Measurements from ENCODE around the gene PRSS12.

DNA sequence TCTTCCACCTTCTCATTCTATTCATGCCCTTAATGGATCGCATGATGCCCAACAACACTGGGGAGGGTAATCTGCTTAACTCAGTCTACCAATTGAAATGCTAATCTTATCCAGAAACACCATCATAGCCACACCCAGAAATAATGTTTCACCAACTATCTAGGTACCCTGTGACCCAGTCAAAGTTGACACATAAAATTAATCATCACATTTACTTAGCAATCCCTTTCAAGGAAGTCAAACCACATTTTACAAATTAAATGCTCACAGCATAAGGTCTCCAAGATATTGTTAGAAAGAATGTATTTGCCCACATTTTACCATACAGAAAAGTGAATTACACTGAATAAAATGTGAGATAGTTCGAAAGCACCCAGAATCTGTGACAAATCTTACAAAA is 92.5 kb downstream of the PRSS12 start:
- TF ChIP-seq EZH2phosphoT487 (IDR thresholded peaks at IDR 0.05; ENCODE audit: borderline replicate concordance), result no peak
- TF ChIP-seq, protein P1, sequence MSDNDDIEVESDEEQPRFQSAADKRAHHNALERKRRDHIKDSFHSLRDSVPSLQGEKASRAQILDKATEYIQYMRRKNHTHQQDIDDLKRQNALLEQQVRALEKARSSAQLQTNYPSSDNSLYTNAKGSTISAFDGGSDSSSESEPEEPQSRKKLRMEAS (IDR thresholded peaks at IDR 0.05), result no peak
- TF ChIP-seq, protein P2, sequence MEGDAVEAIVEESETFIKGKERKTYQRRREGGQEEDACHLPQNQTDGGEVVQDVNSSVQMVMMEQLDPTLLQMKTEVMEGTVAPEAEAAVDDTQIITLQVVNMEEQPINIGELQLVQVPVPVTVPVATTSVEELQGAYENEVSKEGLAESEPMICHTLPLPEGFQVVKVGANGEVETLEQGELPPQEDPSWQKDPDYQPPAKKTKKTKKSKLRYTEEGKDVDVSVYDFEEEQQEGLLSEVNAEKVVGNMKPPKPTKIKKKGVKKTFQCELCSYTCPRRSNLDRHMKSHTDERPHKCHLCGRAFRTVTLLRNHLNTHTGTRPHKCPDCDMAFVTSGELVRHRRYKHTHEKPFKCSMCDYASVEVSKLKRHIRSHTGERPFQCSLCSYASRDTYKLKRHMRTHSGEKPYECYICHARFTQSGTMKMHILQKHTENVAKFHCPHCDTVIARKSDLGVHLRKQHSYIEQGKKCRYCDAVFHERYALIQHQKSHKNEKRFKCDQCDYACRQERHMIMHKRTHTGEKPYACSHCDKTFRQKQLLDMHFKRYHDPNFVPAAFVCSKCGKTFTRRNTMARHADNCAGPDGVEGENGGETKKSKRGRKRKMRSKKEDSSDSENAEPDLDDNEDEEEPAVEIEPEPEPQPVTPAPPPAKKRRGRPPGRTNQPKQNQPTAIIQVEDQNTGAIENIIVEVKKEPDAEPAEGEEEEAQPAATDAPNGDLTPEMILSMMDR (IDR thresholded peaks at IDR 0.05 in 2 of 3, conservative IDR thresholded peaks at IDR 0.05 in 1 of 3; ENCODE audit: borderline replicate concordance in 1 of 3, insufficient read depth in 1 of 3, low read depth in 2 of 3, low read length in 2 of 3), result no peak
- TF ChIP-seq EGR1 (IDR thresholded peaks at IDR 0.05; ENCODE audit: low read depth), result no peak
- TF ChIP-seq EZH2 (IDR thresholded peaks at IDR 0.05), result no peak
- TF ChIP-seq SP1 (IDR thresholded peaks at IDR 0.05; ENCODE audit: low read depth), result no peak
- TF ChIP-seq POLR2A (IDR thresholded peaks at IDR 0.05; ENCODE audit: borderline replicate concordance, extremely low read depth, insufficient read depth, insufficient read length), result no peak
- TF ChIP-seq POLR2AphosphoS5 (IDR thresholded peaks at IDR 0.05; ENCODE audit: low read depth, low read length), result no peak
- TF ChIP-seq TCF7L2 (IDR thresholded peaks at IDR 0.05; ENCODE audit: borderline replicate concordance, extremely low read depth, insufficient read depth, insufficient read length), result no peak
- no peak for TF ChIP-seq CEBPB (IDR thresholded peaks at IDR 0.05; ENCODE audit: low read depth)
